NT2/D1 (cell line): ENCODE data around the gene SEMA4C.

Source experiments
- DNase-seq: peaks from one replicate; pipeline ENCODE4 v3.0.0-alpha.2; 2011; ENCODE audit warnings: low read depth, low spot score
- H3K27me3 ChIP-seq: 2 replicates; pipeline ENCODE4 v1.6.0; 2011; ENCODE audit warnings: mild to moderate bottlenecking; ENCODE audit not compliant: insufficient read length, insufficient read depth
- H3K36me3 ChIP-seq: 2 replicates; pipeline ENCODE4 v1.6.1; 2011; ENCODE audit warnings: mild to moderate bottlenecking, low read length, mixed read lengths; ENCODE audit not compliant: insufficient read depth, insufficient read length
- H3K4me1 ChIP-seq: 2 replicates; pipeline ENCODE4 v1.5.1; 2011; ENCODE audit not compliant: insufficient read depth, insufficient read length
- H3K4me3 ChIP-seq: 2 replicates; pipeline ENCODE4 v1.5.1; 2011; ENCODE audit warnings: low read depth; ENCODE audit not compliant: insufficient read length
- H3K9ac ChIP-seq: 2 replicates; pipeline ENCODE4 v1.6.0; 2011; ENCODE audit warnings: low read depth; ENCODE audit not compliant: insufficient read length
- H3K9me3 ChIP-seq: 2 replicates; pipeline ENCODE4 v1.5.1; 2011; ENCODE audit warnings: mild to moderate bottlenecking, low read length; ENCODE audit not compliant: insufficient read depth
- SUZ12 ChIP-seq: IDR thresholded peaks from 2 replicates; pipeline ENCODE4 v1.6.1; 2011; ENCODE audit not compliant: insufficient read length, insufficient read depth; ENCODE audit errors: extremely low read depth
- YY1 ChIP-seq: IDR thresholded peaks from 2 replicates; pipeline ENCODE4 v1.6.1; 2011; ENCODE audit not compliant: insufficient read length, insufficient read depth
- ZNF274 ChIP-seq: IDR thresholded peaks from 2 replicates; pipeline ENCODE4 v1.6.1; 2011; ENCODE audit warnings: mild to moderate bottlenecking, low read depth, low read length

SEMA4C gene

GRCh38 chr2:96867756-96868554 is 1.9 kb downstream of the SEMA4C start:
- no peak for TF ChIP-seq YY1
- no peak for TF ChIP-seq SUZ12
- TF ChIP-seq ZNF274, result no peak
- Histone ChIP-seq H3K9ac (peak overlapping the region; percentile 90), H3K36me3 (peaks cover 51% of the 10 kb centered on the region), H3K27me3 (peaks cover 3% of the 10 kb centered on the region), H3K9me3 (no peaks in the 10 kb centered on the region), H3K4me3 (peak overlapping the region; percentile 83), H3K4me1 (peaks cover 21% of the 10 kb centered on the region)
- DNase-seq, result no peak

- peak overlapping the region; percentile 90 for H3K9ac ChIP-seq
- H3K27me3 ChIP-seq, result peaks cover 3% of the 10 kb centered on the region
- TF ChIP-seq SUZ12 (no peak), YY1 (no peak), ZNF274 (no peak)
- H3K4me3 ChIP-seq, result peak overlapping the region; percentile 83
- peaks cover 21% of the 10 kb centered on the region for H3K4me1 ChIP-seq
- DNase-seq, result no peak
- no peaks in the 10 kb centered on the region for H3K9me3 ChIP-seq
- peaks cover 53% of the 10 kb centered on the region for H3K36me3 ChIP-seq
Measured at GRCh38 chr2:96866986-96867755, 2.7 kb downstream of the SEMA4C start.

- peak overlapping the region; percentile 58 for H3K9ac ChIP-seq
- no peak for TF ChIP-seq YY1
- TF ChIP-seq ZNF274, result no peak
- no peak for TF ChIP-seq SUZ12
- DNase-seq, result no peak
- H3K4me3 ChIP-seq, result no peak overlapping the region
- peaks cover 21% of the 10 kb centered on the region for H3K4me1 ChIP-seq
- H3K36me3 ChIP-seq, result peaks cover 59% of the 10 kb centered on the region
- H3K27me3 ChIP-seq, result peaks cover 3% of the 10 kb centered on the region
- H3K9me3 ChIP-seq, result no peaks in the 10 kb centered on the region
Measured at GRCh38 chr2:96866586-96866985, 3.3 kb downstream of the SEMA4C start.

- H3K4me3 ChIP-seq, result no peak overlapping the region
- H3K36me3 ChIP-seq, result peaks cover 64% of the 10 kb centered on the region
- H3K4me1 ChIP-seq, result peaks cover 24% of the 10 kb centered on the region
- H3K27me3 ChIP-seq, result peaks cover 3% of the 10 kb centered on the region
- DNase-seq, result no peak
- peak overlapping the region; percentile 58 for H3K9ac ChIP-seq
- no peaks in the 10 kb centered on the region for H3K9me3 ChIP-seq
- no peak for TF ChIP-seq YY1
- no peak for TF ChIP-seq ZNF274
- TF ChIP-seq SUZ12, result no peak
Measured at GRCh38 chr2:96866149-96866548, 3.7 kb downstream of the SEMA4C start.

- no peak for TF ChIP-seq YY1
- no peak for TF ChIP-seq ZNF274
- no peak for TF ChIP-seq SUZ12
- no peak overlapping the region for H3K4me3 ChIP-seq
- DNase-seq, result no peak
- H3K9ac ChIP-seq, result no peak overlapping the region
- no peaks in the 10 kb centered on the region for H3K9me3 ChIP-seq
- peaks cover 68% of the 10 kb centered on the region for H3K36me3 ChIP-seq
- H3K4me1 ChIP-seq, result peaks cover 23% of the 10 kb centered on the region
- peaks cover 3% of the 10 kb centered on the region for H3K27me3 ChIP-seq
Measured at GRCh38 chr2:96865654-96866053, 4.2 kb downstream of the SEMA4C start.

- H3K9ac ChIP-seq, result no peak overlapping the region
- TF ChIP-seq YY1, result no peak
- TF ChIP-seq SUZ12, result no peak
- TF ChIP-seq ZNF274, result no peak
- peaks cover 22% of the 10 kb centered on the region for H3K4me1 ChIP-seq
- no peak for DNase-seq
- no peak overlapping the region for H3K4me3 ChIP-seq
- H3K9me3 ChIP-seq, result no peaks in the 10 kb centered on the region
- H3K36me3 ChIP-seq, result peaks cover 76% of the 10 kb centered on the region
- H3K27me3 ChIP-seq, result no peaks in the 10 kb centered on the region
Measured at GRCh38 chr2:96864343-96865091, 5.4 kb downstream of the SEMA4C start.
